Sigmoid colon (tissue), 4 donors: ENCODE measurements around the gene NRXN2.

ENCODE experiments used
- POLR2AphosphoS5 ChIP-seq, 4 donors: sonication (generic); formaldehyde crosslinking; IDR thresholded peaks; one replicate each; pipeline ENCODE4 v1.6.1; 2017; ENCODE audit warnings: antibody characterized with exemption in 4 of 4
- TF ChIP-seq, protein P1 (sequence below), 4 experiments: fragments of 450-650 bp in 3 of 4; fragments of 200-600 bp in 1 of 4; IDR thresholded peaks; one replicate each; pipeline ENCODE4 v1.5.1; 2016 to 2019; ENCODE audit warnings: antibody characterized with exemption in 4 of 4, mild to moderate bottlenecking in 3 of 4, moderate library complexity in 2 of 4

DNA sequence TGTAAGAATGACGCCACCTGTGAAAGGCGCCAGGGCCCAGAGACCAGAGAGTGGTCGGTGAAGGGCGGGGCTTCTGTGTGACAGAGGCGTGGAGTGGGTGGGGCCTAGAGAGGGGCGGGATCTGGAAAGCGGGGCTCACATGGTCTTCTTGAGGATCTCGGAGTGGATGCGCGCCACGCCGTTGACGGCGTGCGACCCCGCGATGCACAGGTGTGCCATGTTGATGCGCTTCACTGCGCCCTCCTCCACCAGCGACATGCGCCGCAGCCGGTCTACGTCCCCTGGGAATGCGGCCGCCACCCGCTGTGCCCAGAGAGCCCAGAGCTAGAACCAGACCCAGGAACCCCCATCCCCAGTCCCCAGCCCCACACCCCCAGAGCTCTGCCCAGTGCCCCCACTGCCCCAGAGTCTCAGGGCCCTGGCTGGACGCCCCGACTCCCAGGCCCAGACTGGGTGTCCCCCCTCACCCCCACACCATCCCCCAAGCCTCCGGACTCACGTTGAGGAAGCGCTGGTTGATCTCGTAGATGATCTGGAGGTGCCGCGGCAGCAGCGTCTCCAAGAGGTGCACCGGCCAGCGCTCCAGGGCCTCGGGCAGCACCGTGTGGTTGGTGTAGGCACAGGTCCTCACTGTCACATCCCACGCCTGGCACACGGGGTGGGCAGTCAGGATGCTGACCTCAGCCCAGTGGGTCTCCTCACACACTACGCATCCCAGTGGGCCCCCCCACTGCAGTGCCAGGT is 30.6 kb upstream of the NRXN2 start:
- TF ChIP-seq, protein P1, sequence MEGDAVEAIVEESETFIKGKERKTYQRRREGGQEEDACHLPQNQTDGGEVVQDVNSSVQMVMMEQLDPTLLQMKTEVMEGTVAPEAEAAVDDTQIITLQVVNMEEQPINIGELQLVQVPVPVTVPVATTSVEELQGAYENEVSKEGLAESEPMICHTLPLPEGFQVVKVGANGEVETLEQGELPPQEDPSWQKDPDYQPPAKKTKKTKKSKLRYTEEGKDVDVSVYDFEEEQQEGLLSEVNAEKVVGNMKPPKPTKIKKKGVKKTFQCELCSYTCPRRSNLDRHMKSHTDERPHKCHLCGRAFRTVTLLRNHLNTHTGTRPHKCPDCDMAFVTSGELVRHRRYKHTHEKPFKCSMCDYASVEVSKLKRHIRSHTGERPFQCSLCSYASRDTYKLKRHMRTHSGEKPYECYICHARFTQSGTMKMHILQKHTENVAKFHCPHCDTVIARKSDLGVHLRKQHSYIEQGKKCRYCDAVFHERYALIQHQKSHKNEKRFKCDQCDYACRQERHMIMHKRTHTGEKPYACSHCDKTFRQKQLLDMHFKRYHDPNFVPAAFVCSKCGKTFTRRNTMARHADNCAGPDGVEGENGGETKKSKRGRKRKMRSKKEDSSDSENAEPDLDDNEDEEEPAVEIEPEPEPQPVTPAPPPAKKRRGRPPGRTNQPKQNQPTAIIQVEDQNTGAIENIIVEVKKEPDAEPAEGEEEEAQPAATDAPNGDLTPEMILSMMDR (IDR thresholded peaks at IDR 0.05) = no peak
- TF ChIP-seq POLR2AphosphoS5 (IDR thresholded peaks at IDR 0.05) = no peak
